ENCODE data around the gene CEPT1.

GRCh38 chr1:111174070-111174469, 34.0 kb downstream of the CEPT1 start:
- TF ChIP-seq CTCF (IDR thresholded peaks at IDR 0.05; ENCODE audit: borderline replicate concordance, extremely low read depth, low read length, poor library complexity, severe bottlenecking) (no peak), EZH2 (IDR thresholded peaks at IDR 0.05; ENCODE audit: borderline replicate concordance, low read depth, low read length, severe bottlenecking) (no peak)
